Pulmonary artery endothelial cell (primary cell): ENCODE data around the gene WNT3. TPM values are rescaled to one million over a fixed set of nuclear protein-coding genes. Genes with fewer than 3 reads are reported as not detected.
"Not testable (repeated sequence)": the region's sequence is repeated elsewhere in the genome, so short reads cannot be mapped to it uniquely, and the experiment has no call there.

Source experiments
- DNase-seq: peaks from one replicate; pipeline ENCODE4 v3.0.0-alpha.2; 2011; ENCODE audit warnings: low read depth, low spot score
- total RNA-seq: library from RNA; depleted of rRNA; stranded (reverse); fragments of >200 nt; gene quantifications from 2 replicates; pipeline ENCODE4 v1.2.3, GENCODE V29; 2014

Gene WNT3
- total RNA-seq, 1 donor from 2014 or later: 2.0 TPM

DNA sequence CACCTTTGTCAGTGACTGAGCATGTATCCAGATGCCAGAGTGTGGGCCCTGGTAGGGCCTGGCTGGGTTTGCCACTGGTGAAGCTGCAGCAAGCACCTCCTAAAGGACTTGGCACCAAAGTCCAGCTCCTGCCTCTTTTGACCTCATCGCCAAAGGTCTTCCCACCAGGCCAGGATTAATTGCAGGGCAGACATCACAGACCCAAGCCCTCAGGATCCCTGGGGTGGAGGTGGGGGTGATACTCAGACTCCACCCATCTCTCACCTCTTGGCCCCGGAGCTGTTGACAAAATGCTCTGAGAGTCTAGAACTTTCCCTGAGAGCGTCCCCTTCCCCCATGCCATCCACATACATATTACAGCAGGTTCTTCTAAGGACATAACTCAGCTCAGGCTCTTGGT is 4.6 kb downstream of the WNT3 start:
- DNase-seq: no peak

DNA sequence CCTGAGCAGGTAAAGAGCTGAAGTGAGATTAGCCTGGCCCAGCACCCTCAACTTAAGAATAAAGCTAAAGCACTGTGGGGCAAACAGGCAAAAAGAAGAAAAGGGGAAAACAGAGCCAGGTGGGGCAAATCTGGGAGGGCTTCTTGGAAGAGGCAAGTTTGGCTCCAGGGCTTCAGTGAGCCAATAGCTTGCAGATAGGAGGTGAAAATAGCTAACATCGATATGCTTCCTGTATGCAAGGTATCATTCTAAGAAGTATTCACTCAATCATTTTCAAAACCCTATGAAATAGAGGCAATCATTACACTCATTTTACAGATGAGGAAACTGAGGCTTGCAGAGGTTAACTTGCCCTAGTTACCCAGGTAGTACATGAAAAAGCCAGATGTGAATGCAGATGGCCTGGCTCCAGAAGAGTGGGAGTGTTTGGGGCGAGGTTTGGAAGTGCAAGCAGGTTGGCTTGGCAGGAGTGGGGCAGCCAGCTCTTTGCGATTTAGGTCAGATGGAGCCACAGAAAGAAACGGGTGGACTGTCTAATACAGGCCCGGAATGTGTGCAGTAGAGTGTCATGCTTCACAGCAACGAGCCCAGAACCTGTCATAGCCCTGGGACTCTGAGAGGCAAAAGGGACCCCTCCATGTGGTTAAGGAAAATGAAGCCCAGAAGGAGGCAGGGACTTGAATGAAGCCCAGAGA is 5.7 kb downstream of the WNT3 start:
- no peak for DNase-seq

DNA sequence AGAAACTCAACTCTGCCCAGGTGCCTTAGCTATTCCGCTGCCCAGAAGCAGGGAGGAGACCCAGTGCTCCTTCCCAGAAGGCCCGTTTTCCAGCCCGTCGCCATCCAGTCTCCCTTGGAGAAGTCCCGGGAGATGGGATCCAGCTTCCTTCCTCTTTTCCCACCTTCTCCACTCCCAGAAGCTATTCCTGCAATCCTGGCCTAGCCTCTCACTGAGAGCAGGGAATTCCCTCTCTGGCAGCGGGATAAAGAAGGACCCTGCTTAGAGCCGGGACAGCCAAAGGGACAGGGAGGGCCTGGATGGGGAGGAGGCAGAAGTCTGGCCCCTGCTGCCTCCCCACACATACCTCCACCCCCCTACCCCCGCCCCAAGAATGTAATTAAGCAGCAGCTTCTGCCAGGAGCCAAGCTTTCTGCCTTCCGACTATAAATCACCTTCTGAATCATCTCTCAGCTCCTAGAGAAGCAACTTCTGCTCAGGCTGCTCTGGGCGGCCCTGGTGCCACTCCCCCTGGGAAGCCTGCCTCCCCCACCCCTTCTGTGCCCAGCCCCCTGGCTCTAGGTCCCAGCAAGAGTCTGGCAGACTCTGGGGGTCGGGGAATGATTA is 6.4 kb downstream of the WNT3 start:
- DNase-seq: no peak

DNA sequence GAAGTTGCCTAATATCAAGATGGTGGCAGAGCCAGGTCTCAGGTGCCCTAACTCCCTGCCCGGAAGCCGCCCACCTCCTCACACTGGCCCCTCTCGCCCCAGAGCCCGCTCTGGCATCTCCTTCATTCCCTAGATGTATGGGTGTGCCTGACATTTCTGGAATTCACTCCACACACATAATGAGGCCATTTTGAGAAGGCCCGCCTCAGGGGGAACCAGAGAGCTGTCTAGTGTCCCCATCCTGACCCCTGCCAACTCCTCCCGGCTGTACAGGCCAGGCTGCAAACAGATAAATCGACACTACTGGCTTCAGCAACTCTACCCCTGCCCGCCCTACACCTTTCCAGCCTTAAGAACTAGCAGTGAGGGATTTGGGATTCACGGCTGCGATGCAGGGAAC is 7.7 kb downstream of the WNT3 start:
- no peak for DNase-seq

DNA sequence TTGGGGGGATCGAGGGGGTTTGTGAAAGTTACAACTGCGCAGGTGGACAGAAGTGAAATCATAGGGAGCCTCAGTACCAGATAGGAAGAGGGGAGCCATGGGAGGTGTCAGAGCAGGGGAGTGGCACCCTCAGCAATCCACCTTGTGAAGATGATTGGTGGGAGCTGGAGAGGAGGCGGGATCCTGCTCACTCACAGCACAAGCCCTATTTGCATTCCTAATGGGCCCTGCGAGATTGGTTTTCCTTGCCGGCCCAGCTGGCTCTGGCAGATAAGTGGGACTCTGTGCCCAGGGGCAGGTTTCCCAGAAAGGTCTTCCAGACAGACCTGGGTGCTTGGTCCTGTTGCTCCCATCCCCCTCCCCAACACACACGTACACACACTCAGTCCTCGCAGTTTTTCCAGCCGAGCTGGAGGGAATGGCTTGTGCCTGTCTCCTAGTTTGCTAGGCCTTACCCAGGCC is 9.4 kb downstream of the WNT3 start:
- DNase-seq: no peak

DNA sequence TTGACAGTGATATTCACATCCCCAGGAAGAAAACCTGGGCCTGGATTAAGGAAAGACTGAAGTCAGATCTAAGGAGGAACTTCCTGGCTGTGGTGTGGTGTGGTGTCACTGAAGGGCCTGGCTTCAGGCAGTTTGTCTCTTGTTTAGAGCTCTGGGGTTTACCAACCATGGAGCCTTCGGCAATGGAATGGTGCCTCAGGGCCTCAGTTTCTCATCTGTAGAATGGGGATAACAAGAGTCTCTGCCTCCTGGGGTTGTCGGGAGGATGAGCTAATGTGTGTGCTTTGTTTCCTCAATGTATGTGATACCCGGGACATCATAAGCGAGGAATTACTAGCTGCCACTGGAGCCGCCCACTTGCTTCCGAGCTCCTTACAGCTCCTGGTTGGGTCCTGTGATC is 12.7 kb downstream of the WNT3 start:
- DNase-seq: no peak

DNA sequence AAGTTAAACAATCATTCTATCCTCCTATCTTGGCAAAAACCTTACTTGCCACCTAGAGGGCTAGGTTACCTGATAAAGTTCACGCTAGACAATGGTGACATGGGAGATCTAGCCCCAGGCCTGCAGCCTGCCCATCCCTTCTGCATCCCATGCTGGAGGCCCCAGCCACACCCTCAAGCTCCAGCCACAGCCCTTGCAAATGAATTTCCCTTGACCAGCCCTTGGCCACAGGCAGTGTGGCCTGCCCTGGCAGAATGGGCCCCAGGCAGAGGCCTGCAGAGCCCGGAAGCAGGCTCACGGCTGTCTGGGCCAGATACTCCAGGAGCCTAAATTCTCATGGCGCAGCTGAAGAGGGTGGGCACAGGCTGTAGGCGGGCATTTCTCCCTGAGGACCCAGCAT is 14.9 kb downstream of the WNT3 start:
- no peak for DNase-seq

DNA sequence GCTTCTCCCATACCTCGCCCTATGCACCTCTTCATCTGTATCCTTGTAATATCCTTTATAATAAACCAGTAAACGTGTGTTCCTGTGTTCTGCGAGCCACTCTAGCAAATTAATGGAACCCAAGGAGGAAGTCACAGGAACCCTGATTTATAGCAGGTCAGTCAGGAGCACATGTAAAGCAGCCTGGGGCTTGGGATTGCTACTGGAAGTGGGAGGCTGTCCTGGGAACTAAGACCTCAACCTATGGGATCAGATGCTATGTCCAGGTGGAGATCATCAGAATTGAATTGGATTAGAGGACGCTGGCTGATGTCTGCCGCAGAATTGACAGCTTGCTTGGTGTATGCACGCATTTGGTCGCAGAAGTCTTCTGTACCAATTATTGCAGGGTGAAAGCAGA is 15.7 kb downstream of the WNT3 start:
- DNase-seq: no peak

DNA sequence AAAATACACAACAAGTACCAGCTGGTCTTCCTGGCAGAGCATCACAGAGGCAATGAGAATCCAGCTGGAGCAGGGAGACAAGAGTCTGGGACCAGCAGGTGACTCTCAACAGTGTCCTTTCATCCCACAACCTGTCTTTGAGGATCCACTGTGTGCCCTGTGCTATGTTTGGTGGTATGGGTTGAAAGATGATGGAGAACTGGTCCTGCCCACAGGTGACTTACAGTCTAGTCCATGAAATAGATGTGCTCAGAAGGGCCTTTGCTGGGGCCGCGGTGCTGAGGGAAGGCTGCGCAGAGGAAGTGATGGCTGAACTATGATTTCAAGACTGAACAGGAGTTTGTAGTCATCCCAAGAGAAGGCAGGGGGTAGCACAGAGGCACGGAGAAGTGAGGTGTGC is 17.9 kb downstream of the WNT3 start:
- no peak for DNase-seq

DNA sequence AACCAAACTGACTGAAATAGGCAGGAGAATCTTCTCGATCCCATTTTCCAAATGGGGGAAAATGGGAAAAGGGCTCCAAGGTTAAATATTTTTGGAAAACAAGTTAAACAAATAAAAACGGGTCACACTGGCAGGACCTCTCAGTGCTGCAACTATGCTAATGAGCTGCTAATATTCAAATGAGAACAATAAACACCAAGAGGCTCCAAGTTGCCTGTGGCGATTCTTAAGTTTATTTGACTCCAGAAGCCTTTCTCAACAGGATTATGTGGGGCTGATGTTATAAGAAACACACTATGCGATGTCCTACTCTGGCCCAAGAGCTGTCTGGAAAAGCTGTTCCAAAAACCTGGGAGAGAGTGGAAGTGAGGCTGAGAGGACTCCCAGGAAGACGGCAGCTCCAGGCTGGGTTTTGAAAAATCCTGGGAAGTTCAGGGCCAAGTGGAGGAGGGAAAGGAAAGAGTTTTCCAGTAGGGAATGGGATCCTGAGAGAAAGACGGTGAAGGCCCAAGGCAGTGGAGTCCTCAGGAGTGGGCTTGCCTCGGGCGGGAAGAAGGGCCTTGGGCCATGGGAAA is 21.4 kb downstream of the WNT3 start:
- no peak for DNase-seq

DNA sequence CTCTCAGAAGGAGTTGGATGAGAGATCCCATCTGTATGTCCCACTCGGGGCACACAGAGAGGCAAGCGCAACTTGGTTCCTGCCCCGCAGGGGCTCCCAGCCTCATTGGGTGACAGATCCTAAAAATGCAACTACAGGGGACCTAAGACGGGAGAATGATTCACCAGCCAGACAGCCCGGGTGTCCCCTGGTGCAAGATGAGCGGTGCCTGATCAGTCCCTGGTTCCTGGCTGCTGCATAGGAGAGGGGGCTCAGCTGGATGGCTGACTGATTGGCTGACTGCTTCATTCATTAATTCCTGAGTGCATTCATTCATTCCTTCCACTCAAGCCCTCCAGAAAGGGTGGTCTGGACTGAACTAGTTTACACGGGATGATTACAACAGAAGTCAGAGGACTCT is 22.0 kb downstream of the WNT3 start:
- no peak for DNase-seq

DNA sequence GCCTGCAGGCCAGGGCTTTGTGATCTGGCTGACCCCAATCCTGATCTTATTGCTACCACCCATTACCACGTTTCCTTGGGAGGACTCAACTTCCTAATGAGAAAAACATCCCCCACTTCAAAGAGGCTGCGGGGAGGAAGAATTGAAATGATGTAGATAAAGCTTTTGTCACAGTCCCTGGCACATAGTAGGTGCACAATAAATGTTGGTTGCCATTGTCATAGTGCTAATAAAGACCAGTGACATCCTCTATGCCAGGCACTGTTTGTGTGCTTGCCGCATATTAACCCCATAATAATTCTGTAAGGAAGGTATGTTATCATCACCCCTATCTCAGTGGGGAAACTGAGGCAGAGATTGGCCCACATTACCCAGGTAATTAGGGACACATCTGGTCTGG is 22.4 kb downstream of the WNT3 start:
- no peak for DNase-seq

DNA sequence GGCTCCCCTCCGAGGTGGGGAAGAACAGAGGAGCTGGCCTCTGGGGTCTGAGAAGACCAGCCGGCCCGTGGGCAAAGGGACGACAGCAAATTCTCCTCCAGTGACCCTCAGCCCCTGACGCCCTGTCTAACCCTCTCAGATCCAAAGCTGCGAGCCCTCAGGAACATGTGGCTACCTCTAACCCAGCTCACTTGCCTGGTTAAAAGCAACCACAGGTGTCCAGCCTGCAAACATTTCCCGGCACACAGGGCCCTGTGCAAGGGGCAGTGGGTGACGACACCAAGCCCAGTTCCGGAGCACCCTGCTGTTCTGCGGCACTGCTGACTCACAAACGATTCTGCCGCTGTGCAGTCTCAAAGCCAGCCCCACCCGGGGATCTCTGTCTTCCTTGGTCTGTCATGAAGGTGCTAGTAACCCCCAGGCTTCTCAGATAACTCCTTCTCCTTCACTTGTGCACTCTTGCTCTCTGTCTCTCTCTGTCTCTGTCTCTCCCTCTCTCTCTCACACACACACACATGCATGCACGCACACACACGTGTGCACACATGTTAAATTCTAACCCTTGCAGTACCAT is 23.0 kb downstream of the WNT3 start:
- DNase-seq: no peak

DNA sequence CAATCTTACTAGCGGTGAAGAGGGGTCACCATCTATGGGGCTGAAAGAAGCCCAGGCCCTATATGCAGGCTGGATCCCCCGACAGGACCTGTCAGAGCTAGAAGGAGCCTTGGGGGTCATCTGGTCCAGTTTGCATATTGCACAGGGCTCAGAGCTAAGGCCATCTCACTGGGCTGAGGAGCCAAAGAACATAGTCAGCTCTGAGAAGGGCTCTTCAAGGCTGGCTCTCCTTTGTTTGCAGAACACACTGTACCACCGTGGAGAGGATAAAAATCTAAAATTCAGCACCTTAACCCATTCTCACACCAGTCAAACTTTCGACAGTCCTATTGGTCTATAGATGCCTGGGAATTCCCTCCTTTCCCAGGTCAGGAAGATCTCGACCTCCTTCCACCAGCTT is 24.2 kb downstream of the WNT3 start:
- no peak for DNase-seq

DNA sequence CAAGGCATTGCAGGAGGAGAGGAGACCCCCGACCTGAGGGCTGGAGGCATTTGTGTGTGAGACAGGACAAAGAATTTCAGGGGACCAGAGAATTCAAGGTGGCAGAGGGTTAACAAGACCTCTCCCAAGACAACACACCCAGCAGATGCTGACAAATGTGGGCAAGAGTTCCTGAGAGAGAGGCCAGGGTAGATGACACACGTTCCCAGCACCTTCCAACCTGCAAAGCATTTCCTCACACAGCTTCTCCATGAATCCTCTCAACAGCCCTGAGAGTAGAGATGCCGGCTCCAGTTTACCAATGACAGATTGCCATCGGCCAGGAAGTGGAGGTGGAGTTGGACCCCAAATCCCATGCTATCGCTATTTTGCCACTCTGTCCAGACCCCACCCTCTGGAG is 25.0 kb downstream of the WNT3 start:
- DNase-seq: no peak

DNA sequence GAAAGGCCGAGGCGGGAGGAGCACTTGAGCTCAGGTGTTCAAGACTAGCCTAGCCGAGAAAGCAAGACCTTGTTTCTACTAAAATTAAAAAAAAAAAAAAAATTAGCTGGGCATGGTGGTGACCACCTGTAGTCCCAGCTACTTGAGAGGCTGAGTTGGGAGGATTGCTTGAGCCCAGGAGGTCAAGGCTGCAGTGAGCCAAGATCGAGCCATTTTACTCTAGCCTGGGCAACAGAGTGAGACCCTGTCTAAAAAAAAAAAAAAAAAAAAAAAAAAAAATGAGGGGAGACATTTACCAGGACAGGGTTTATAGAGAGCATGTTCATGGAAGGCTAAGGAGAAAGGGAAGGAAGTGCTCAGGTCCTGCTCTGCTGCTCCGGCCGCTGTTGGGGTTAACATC is 25.5 kb downstream of the WNT3 start:
- DNase-seq: not testable (repeated sequence)

DNA sequence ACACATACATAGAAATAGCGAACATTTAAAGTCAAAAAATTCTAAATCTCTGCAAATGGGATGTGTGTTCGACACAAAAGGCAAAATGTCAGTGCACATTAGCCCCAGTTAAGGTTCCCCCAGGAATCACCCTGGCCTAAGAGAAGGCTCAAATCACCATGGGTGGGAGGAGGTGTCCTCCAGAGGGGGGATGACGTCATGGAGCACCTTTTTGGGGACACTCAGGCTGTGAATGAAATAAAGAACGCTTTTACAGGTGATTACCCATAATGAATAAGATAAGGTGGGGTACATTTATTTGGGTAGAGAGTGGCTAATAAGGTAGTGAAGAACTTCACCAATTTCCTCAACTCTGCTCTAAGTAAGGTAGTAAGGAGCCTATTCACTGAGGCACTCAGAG is 26.4 kb downstream of the WNT3 start:
- DNase-seq: no peak

DNA sequence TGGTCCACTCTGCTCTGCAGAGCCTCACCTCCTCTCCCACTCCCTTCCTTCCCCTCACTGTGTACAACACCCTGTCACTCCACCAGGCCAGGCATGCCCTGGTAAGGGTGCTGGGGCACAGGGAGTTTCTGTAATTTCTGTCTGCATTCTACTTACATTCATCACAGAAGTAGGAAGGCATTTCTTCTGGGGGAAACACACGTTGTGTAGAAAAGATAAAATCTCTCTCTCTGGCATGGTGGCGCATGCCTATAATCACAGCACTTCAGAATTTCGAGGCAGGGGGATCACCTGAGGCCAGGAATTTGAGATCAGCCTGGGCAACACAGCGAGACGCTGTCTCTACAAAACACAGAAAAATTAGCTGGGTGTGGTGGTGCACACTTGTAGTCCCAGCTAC is 27.0 kb downstream of the WNT3 start:
- DNase-seq: no peak

DNA sequence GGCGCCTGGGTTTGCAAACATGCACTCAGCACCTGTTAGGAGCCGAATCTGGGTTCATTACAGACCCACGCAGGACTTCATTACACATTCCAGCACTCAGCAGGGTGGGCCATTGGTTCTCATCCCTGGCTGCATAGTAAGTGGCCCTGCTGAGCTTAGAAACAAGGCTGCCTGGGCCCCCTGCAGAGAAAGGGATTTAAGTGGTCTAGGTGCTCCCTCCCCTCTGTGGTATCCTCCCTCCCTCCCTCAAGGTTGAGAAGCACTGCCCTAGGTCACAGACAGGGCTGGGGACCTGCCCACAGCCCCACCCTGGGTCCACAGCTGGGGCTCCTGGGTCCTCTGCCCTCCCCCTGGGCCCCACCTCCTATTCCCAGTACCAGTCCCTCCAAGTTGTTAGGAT is 28.3 kb downstream of the WNT3 start:
- DNase-seq: no peak

DNA sequence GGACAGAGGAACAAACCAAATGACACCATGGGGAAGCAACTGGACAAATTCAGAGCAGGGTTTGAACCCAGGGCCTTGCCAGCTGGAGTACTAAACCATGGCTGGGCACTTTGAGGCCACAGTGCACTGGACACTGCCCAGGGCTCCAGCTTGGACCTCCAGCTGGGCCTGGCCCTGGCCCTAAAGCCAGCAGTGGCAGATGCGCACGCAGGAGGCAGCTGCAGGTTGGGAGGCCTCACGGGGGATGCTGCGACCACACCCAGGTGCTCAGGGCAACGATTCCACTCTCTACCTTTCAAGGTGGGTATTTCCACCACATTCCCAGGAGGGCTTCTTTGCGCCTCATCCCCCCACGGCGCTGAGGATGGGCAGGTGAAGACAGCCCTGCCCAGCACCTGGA is 28.9 kb downstream of the WNT3 start:
- no peak for DNase-seq

DNA sequence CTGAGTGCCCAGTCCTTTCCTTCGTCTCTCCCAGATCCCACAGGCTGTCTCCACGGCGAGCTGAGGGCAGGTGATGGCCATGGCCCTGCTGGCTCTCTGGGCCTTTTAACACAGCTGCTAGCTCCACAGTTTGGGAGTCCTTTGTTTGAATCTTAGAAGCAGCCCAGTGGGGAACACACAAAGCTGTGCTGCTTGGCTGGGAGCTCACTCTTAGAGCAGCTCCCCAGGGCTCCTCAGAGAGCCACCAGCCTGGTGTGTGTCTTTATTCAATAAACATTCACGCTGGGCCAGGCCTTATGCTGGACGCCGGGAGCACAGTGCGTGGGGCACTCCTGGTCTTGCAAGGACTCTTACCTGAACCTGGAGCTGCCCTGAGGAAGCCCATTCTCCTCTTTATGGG is 29.7 kb downstream of the WNT3 start:
- DNase-seq: no peak

DNA sequence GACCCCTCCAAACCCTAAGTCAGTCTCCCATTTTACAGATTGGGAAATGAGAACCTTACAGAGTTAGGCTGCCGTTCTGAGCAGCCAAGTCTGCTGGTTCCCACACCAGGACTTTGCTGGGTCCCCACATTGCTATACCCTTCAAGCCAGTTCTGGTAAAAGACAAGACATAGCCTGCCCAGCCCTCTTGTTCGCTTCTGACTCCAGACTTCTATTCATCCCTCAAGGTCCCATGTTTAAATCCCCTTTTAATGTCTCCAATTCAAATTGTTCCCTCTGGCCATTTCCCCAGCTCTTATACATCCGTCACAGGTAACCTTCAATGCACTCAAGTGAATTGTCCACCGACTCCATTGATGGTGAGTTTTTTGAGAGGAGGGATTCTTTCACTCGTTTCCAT is 30.2 kb downstream of the WNT3 start:
- no peak for DNase-seq

DNA sequence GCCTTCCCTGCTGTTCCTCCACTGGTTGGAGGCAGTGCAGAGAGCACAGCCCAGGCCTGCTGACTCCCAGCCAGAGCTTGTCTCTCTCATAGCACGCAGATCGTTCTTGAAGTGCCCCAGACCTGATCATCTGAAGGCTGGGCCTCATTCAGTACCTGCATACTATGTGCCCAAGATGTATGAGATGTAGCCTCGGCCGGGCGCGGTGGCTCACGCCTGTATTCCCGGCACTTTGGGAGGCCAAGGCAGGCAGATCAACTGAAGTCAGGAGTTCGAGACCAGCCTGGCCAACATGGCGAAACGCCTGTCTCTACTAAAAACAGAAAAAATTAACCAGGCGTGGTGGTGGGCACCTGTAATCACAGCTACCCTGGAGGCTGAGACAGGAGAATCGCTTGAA is 31.0 kb downstream of the WNT3 start:
- DNase-seq: no peak
